Left ventricle myocardium superior (tissue), 1 donor: ENCODE measurements around the gene COA4. TPM values are rescaled to one million over a fixed set of nuclear protein-coding genes. Genes with fewer than 3 reads are reported as not detected.
"Not testable (repeated sequence)": the region's sequence is repeated elsewhere in the genome, so short reads cannot be mapped to it uniquely, and the experiment has no call there.

Source experiments
- ATAC-seq: fragments of 200-7000 bp; cut with Tn5 transposase; one replicate; pipeline ENCODE4 v1.9.1; 2020; ENCODE audit warnings: mild to moderate bottlenecking, moderate library complexity
- DNase-seq: peaks from one replicate; pipeline ENCODE4 v3.0.0-alpha.2; 2020
- intact Hi-C: fragments of 100-400 bp; cut with micrococcal nuclease; formaldehyde crosslinking; loops from one replicate; pipeline ENCODE4 v1.11.0; 2022
- long read RNA-seq: library from polyadenylated mRNA; unstranded; transcript quantifications from one replicate; pipeline ENCODE4 v2.0.0, GENCODE V29; 2021
- total RNA-seq: library from RNA; stranded (reverse); fragmentation: NEBNext Ultra II Directional; extraction: Animal tissue kit (Norgen Biotek cat#: 25700); gene quantifications from one replicate; pipeline ENCODE4 v1.2.1, GENCODE V29; 2021
- donor health status: DM: no; HTN: yes; CAD: no; lungs with severe emphysema.

COA4 gene
- total RNA-seq, result 49.9 TPM
- long read RNA-seq, transcript COA4-201 (2 exons, 960 nt), result major isoform, 22 of 26 reads
- long read RNA-seq, partial matches to known transcripts, result 4 of 26 reads
- long read RNA-seq, other reads (novel, unspliced or antisense), result 0 of 26 reads

GRCh38 chr11:73876424-73877310 is at the start of gene COA4, which contains the start of gene PAAF1:
COA4 (minus strand) TSS chr11:73876846; CDS start chr11:73873378, 3,468 bp downstream.
PAAF1 (plus strand) TSS chr11:73876999; CDS start chr11:73877022, 23 bp downstream.
- intact Hi-C loops, result no loop called here
- DNase-seq, result peak; percentile 94
- peak; percentile 100 for ATAC-seq

GRCh38 chr11:73921180-73921579 is 44.5 kb upstream of the COA4 start:
- intact Hi-C loops, result no loop called here
- DNase-seq, result no peak
- no peak for ATAC-seq

GRCh38 chr11:73916435-73916834 is 39.8 kb upstream of the COA4 start:
- intact Hi-C loops, result no loop called here
- DNase-seq (no peak), ATAC-seq (no peak)

GRCh38 chr11:73914284-73914683 is 37.6 kb upstream of the COA4 start:
- intact Hi-C loops, result no loop called here
- no peak for ATAC-seq
- no peak for DNase-seq

- DNase-seq (no peak), ATAC-seq (no peak)
- intact Hi-C loops, result no loop called here
Observed at GRCh38 chr11:73913472-73913871, 36.8 kb upstream of the COA4 start.

GRCh38 chr11:73912026-73912425 is 35.4 kb upstream of the COA4 start:
- ATAC-seq (no peak), DNase-seq (no peak)
- intact Hi-C loops, result no loop called here

- DNase-seq (no peak), ATAC-seq (peak; percentile 98)
- intact Hi-C loops, result no loop called here
Observed at GRCh38 chr11:73907191-73907590, 30.5 kb upstream of the COA4 start.

GRCh38 chr11:73902303-73902702 is 25.7 kb upstream of the COA4 start:
- DNase-seq (no peak), ATAC-seq (no peak)
- intact Hi-C loops, result no loop called here

- ATAC-seq (no peak), DNase-seq (no peak)
- intact Hi-C loops, result no loop called here
Observed at GRCh38 chr11:73894725-73895335, 18.2 kb upstream of the COA4 start.

GRCh38 chr11:73893041-73893440 is 16.4 kb upstream of the COA4 start:
- ATAC-seq (no peak), DNase-seq (no peak)
- intact Hi-C loops, result no loop called here

- DNase-seq (no peak), ATAC-seq (no peak)
- intact Hi-C loops, result no loop called here
Observed at GRCh38 chr11:73889536-73889935, 12.9 kb upstream of the COA4 start.

GRCh38 chr11:73889019-73889418 is 12.4 kb upstream of the COA4 start:
- ATAC-seq (peak; percentile 21), DNase-seq (no peak)
- intact Hi-C loops, result no loop called here

- no peak for DNase-seq
- intact Hi-C loops, result no loop called here
- ATAC-seq, result no peak
Observed at GRCh38 chr11:73888244-73888643, 11.6 kb upstream of the COA4 start.

- ATAC-seq, result no peak
- no peak for DNase-seq
- intact Hi-C loops, result no loop called here
Observed at GRCh38 chr11:73883856-73884255, 7.2 kb upstream of the COA4 start.

GRCh38 chr11:73880449-73880848 is 3.8 kb upstream of the COA4 start:
- ATAC-seq, DNase-seq, intact Hi-C loops: not testable (repeated sequence)

GRCh38 chr11:73878771-73879170 is 2.1 kb upstream of the COA4 start:
- intact Hi-C loops, result no loop called here
- DNase-seq (no peak), ATAC-seq (no peak)

- intact Hi-C loops, result no loop called here
- no peak for DNase-seq
- no peak for ATAC-seq
Observed at GRCh38 chr11:73875840-73876239, 806 bp downstream of the COA4 start.

- intact Hi-C loops, result no loop called here
- ATAC-seq (no peak), DNase-seq (no peak)
Observed at GRCh38 chr11:73875380-73875779, 1.3 kb downstream of the COA4 start.

- ATAC-seq (no peak), DNase-seq (no peak)
- intact Hi-C loops, result no loop called here
Observed at GRCh38 chr11:73872749-73873357, 3.8 kb downstream of the COA4 start.

- no peak for DNase-seq
- ATAC-seq, result no peak
- intact Hi-C loops, result no loop called here
Observed at GRCh38 chr11:73870261-73870660, 6.4 kb downstream of the COA4 start.
